Right hindlimb (tissue), 1 donor: Measurements from ENCODE around the gene NSL1.

ENCODE experiments used
- DNase-seq: peaks from one replicate; pipeline ENCODE4 v3.0.0-alpha.2; 2018

The NSL1 gene

GRCh38 chr1:212701910-212702309 lies 89.7 kb downstream of the NSL1 start:
- DNase-seq, result no peak

GRCh38 chr1:212700892-212701819 lies 90.4 kb downstream of the NSL1 start:
- DNase-seq, result peak; percentile 71

DNA sequence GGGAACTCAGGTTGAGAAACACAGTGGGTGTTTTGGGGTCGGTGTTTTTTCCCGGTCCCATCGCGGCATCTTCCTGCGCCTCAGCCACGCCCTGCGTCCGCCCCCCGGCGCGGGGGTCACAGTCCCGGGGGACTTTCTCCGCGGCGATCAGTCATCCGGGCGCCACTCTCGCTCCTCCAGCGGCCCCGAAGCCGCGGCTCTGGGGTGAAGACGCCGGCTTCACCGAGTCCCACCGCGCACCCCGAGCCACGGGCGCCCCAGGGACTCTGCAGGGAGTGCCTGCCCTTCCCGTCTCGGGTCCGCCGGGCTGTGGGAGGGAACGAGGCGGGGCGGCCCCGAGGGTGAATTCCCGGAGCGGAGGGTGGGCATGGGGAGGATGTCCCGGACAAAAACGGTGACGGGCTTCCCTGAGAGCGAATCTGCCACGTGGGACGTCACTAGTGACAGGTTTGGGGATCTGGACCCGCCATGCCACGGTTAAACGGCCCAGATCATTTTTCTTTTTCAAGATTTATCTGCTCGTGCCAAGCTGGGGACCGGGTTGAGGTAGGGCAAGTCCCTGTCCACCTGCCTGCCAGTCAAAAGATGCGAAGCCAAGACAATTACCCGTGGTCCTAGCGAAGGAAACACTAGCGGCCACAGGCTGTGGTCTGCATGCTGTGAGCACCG lies 91.2 kb downstream of the NSL1 start:
- DNase-seq, result peak; percentile 43

DNA sequence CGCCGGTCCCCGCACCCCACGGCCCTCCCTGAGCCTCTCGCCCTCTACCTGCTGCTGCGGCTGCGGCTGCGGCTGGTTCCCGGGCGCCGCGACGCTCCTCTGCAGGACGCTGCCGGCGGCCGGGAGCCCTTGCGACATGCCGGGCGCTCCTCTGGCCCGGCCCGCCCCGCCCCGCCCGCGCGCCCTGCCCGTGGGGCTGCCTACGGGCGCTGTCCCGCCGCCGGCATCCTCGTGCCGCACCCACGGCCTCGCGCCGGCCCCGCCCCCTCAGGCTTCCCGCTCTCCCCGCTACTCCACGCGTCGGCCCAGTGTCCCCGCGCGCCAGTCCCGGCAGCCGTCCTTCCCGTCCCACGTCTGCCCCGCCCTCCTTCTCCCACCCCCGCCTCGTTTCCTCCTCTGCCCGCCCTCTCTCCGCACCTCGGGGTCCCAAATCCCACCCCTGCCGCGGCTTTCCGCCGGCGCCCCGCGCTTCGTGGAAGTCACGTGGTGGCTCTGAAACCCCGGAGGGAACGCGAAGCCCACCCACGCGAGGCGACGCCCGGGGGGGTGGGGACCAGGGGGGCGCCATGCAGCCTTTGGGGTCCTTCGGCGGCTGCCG lies 91.9 kb downstream of the NSL1 start, which contains the start of gene BATF3:
TSS of gene BATF3 (minus strand) at position 216 of the 598 bp plus-strand sequence. CDS start at position 138, 78 bp downstream.
- DNase-seq, result peak; percentile 68

DNA sequence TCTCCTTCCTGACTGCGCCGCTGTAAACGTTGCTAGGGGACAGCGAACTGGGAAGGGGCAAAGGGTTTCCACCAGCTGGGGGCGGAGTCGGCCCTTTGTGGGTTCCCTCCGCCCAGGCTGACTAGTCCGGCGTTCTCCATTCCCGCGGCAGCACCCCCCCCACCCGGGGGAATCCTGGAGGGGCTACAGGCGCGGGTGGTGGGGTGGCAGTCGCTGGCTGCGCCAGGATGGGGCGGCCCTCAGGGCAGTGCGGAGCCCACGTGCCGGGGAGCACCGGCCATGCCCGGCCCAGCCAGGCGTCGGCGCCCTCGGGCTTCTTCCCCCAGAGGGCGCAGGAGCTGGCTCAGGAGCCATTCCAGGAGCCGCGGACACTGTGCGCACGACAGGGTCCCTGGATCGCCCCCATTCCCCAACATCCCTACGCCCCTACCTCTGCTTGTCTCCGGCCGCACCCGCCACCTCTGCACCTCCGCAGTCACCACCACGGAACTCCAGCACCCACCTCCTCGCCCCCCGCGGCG lies 92.4 kb downstream of the NSL1 start:
- peak; percentile 49 for DNase-seq

GRCh38 chr1:212698467-212699103 lies 93.0 kb downstream of the NSL1 start:
- no peak for DNase-seq

GRCh38 chr1:212696721-212697331 lies 94.8 kb downstream of the NSL1 start:
- DNase-seq, result no peak

DNA sequence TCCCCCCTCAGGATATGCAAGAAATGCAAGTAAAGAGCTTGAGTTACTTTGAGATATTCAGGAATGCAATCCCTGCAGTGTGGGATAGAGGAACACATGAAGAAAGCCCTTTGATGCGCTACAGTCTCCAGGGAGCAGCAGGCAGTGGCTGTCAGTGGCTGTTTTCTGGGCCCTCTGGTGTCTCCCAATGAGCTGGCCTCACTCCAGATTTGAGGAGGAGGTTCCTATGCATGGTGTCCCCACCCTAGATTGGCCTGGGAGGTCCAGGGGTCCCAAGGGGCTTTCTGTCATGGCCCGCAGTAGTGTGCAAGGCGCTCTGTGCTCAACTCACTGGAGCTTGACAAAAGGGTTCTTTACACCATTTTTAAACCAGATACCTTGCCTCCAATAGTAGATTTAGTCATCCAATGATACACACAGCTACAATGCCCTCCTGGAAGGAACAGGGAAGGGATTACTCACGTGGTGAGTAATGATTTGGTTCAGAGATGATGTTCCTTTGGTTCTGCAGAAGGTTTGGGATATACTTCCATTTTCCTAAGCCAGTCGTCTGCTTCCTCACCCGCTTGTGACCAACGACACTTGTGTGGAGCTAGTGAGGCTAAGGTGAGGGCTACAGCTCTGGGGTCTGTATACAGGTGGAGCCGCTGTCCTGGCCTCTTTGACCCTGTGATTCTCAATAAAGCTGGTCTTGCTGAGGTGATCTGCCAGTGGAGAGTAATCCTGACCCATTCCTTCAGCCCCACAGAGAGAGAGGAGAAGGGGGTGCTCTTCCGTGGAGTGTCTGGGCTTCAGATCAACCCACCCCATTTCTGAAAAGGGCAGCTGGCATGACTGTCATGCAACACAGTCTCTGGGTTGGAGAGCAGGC lies 98.6 kb downstream of the NSL1 start:
- DNase-seq, result no peak

DNA sequence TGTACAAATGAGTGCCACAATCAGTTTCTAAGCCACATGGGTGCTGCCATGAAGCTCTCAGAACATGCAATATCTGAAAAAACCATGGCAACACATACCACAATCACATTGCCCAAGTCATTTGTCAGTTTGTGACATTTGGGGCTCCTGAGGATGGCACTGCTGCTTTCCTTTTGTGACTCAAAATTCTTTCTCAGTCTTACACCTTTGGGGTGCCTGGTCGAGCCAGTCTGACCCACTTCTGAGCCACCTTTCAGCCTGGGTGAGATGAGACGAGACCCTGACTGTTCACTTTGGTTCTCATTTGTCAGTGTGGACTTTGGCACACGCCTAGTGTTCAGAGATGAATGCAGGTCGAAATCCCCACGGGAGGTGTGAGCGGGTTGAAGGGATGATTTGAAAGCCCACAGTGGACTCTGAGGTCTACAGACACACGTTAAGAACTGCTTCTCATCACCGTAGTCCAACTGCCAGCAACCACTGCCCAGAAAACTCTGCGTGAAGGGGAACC lies 100.0 kb downstream of the NSL1 start:
- no peak for DNase-seq

DNA sequence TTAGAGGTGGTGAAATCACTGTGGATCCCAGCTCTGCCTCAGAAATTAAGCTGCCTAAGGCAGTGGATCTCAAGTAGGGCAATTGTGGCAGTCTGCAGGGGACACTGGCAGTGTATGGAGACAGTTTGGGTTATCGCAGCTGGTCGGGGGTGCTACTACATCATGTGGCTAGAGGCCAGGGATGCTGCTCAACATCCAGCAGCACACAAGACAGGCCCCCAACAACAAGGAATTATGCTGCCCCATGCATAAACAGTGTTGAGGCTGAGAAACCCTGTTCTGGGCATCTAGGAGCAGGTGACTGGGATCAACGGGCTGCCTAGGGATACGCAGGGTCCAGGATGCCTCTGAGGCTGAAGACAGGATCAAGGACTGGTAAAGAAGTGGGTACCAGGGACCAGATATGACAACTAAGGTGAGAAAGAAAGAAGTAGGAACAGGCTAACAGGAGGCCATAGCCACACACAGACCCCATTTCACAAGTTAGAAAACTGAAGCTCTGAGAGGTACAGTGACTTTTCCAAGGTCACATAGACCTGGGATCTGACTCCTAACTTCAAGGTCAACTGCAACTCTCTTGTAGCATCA lies 100.7 kb downstream of the NSL1 start:
- DNase-seq, result no peak

DNA sequence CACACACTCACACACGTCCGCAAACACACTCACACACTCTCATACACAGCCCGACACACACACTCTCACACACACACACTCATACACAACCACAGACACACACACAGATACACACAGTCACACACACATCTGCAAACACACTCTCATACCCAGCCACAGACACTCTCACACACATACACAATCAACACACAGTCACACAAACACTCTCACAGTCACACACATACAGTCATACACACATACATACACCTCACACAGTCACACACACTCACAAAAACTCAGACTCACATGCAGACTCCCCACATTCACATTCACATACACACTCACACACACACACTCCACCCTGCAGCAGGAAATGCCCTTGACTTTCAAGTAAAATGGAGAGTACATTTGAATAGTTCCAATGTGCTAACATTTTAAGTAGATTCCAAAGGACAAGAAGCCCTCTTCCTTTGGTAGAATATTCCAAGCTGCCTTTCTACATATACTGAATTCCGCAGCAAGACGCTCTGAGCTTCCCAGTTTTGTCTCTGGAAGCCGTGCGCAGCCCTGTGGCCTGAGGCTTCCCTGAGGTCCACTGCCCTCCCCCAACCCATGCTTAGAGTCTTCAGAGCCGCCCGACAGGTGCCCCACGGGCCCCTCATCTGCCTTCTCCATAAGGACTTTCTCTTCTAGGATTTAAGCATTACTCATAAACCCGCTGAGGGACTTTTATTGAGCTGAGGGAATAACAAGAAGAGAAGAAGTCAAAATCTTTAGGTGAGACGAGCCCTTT lies 101.6 kb downstream of the NSL1 start:
- no peak for DNase-seq

DNA sequence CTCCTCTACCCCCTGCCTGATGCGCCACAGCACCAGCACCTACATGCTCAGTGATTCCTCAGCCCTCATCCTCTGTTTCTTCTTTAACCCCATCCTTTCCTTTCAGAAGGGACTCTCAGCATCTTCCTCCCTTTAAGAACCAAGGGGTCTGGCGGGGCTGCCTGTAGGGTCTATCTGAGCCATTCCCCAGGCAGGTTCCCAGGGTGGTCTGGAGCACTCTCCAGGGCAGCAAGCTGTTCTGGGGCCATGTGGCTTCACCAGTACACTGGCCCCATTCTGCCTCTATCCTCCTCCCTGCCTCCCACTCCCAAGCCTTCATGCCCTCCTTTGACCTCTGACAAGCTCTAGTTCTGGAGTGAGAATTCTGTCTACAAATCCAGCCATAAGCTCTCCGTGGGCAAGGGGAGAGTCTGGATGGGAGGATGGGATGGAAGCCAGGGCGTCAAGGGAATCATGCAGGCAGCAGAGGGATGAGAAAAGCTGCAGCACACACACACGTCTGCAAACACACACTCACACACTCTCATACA lies 102.3 kb downstream of the NSL1 start:
- DNase-seq, result no peak

- DNase-seq, result no peak
Observed at GRCh38 chr1:212688341-212689047, 103.1 kb downstream of the NSL1 start.

DNA sequence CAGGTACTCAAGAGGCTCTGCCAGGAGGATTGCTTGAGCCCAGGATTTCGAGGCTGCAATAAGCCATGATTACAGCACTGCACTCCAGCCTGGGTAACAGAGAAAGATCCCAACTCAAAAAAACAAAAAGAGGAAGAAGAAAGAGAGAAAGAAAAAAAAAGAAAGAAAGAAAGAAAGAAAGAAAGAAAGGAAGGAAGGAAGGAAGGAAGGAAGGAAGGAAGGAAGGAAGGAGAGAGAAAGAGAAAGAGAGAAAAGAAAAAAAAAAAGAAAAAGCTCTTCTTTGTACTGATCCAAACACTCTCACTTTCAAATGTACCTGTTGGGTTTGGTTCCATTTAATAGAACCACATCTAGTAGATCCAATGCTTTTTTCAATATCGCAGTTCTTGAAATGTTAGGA lies 103.8 kb downstream of the NSL1 start:
- no peak for DNase-seq

DNA sequence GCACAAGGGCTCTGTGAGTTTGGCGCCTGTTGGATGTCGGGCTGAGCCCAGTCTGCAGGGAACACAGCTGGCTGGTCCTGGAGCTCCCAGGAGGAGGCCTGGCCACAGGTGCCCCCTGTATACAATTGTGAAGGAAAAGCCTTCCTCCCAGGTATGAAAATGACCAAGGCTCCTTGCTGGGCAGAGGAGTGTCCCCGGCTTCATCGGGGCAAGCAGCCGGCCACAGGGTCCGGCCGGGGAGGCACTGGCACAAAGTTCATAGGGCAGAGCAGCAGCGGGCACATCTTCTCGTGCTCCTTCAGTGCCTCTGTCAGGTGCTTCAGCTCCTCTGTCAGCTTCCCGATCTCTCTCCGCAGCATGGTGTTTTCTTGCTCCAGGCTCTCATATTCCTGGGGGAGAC lies 105.0 kb downstream of the NSL1 start:
- no peak for DNase-seq

DNA sequence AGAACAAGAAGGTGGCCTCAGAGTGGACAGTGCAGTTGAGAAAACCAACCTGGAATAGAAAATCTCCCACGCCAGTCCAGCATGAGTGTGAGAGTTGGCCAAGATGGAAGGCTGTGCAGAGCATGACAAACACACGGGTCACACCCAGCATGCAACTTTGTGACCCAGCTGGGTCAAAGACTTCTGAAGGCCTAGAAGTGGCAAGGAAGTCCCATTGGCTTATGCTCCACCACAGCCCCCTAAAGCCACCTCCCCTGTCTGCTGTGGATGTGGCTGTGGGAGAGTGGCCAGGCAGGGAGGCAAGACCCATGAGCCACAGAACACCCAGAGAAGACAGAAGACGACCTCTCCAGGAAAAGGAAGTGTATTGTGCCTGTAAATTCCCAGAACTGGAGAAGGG lies 105.5 kb downstream of the NSL1 start:
- DNase-seq, result no peak

DNA sequence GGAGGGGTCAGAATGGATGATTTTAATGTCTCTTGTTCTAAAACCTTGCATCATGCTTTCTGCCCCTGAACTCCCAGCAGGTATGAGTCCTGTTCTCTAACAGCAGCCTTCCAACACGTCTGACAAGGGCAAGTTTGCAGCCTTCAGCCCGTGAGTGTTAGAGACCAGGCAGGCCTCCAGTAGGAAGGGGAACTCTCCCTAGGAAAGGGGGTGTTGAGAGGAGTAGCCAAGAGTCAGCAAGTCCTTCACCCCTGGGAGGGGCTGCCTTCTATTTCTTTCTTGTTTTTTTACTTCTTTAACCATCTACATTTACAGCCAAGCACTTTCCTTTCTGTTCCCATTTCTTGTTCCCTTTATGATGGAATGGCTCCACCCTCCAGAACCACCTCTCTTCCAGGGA lies 106.1 kb downstream of the NSL1 start:
- no peak for DNase-seq

- no peak for DNase-seq
Observed at GRCh38 chr1:212684521-212685090, 107.0 kb downstream of the NSL1 start.

DNA sequence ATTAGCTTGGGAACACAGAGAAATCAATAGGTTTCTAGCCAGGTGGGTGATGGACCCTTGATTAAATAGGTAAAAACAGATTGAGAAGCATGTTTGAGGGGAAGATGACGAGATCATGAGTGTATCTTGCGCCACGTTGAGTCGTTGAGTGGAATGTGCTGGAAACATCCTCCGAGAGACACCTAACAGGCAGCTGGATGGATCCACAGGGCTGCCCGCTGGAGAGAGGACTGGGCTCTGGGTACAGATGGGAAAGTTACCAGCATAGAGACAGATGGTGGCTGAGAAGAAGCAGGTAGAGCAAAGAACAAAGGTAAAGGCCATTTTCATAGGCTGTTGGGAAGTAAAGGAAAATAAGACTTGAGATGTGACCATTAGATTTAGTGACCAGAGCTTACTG lies 107.5 kb downstream of the NSL1 start:
- no peak for DNase-seq
